Naive thymus-derived CD4-positive, alpha-beta T cell (primary cell): ENCODE results near the gene FGL2. TPM values are rescaled to one million over a fixed set of nuclear protein-coding genes. Genes with fewer than 3 reads are reported as not detected.
"Not testable (repeated sequence)": the region's sequence is repeated elsewhere in the genome, so short reads cannot be mapped to it uniquely, and the experiment has no call there.

Experiments used
- ATAC-seq: fragments of 150-1000 bp; cut with Tn5 transposase; 2 replicates; pipeline ENCODE4 v1.10.0; 2021; ENCODE audit warnings: mild to moderate bottlenecking, moderate library complexity
- CTCF ChIA-PET: fragments of 350-600 bp; sonication (Branson Sonifier 250); formaldehyde crosslinking; loops from one replicate; lab custom pipeline; 2021; ENCODE audit warnings: antibody characterized with exemption; lab: Charles Lee
- POLR2A ChIA-PET: fragments of 350-600 bp; sonication (Branson Sonifier 250); formaldehyde crosslinking; loops from one replicate; lab custom pipeline; 2021; ENCODE audit warnings: antibody characterized with exemption, inconsistent platforms; lab: Charles Lee
- DNase-seq, 9 donors: peaks; one replicate each; pipeline versions ENCODE4 v3.0.0 to v3.0.0-alpha.2; 2020 to 2022; ENCODE audit warnings: mixed read lengths in 1 of 9
- H3K27ac ChIP-seq: one replicate; pipeline ENCODE4 v1.7.0; 2013; ENCODE audit warnings: mild to moderate bottlenecking, low read depth, low read length, moderate library complexity
- H3K27me3 ChIP-seq, 2 donors: one replicate each; pipeline ENCODE4 v1.7.0; 2013; ENCODE audit warnings: low read length in 2 of 2, mild to moderate bottlenecking in 2 of 2, moderate library complexity in 2 of 2; ENCODE audit not compliant: control insufficient read depth in 2 of 2, insufficient read depth in 2 of 2
- H3K36me3 ChIP-seq, 3 experiments: 1 replicate in 2 of 3; 2 replicates in 1 of 3; pipeline ENCODE4 v1.7.0; 2013; ENCODE audit warnings: low read length in 3 of 3, mild to moderate bottlenecking in 3 of 3, moderate library complexity in 1 of 3; ENCODE audit not compliant: insufficient read depth in 3 of 3, control insufficient read depth in 2 of 3
- H3K4me1 ChIP-seq, 2 donors: one replicate each; pipeline ENCODE4 v1.7.0; 2013; ENCODE audit warnings: low read length in 2 of 2, mild to moderate bottlenecking in 2 of 2, moderate library complexity in 1 of 2; ENCODE audit not compliant: control insufficient read depth in 2 of 2, insufficient read depth in 2 of 2
- H3K4me3 ChIP-seq: 2 replicates; pipeline ENCODE4 v1.7.0; 2013; ENCODE audit warnings: mild to moderate bottlenecking, low read length
- H3K9me3 ChIP-seq, 3 experiments: 1 replicate in 2 of 3; 2 replicates in 1 of 3; pipeline ENCODE4 v1.7.0; 2013; ENCODE audit warnings: low read length in 3 of 3; ENCODE audit not compliant: control insufficient read depth in 2 of 3
- H3K27ac Mint-ChIP-seq, 9 donors: one replicate each; pipeline ENCODE4 v1.8.0; 2020 to 2022; ENCODE audit warnings: mixed read lengths in 9 of 9, mild to moderate bottlenecking in 8 of 9, moderate library complexity in 5 of 9, inconsistent platforms in 2 of 9
- H3K27me3 Mint-ChIP-seq, 5 donors: one replicate each; pipeline ENCODE4 v1.8.0; 2021 to 2022; ENCODE audit warnings: mixed read lengths in 5 of 5, mild to moderate bottlenecking in 1 of 5
- H3K36me3 Mint-ChIP-seq, 5 donors: one replicate each; pipeline ENCODE4 v1.8.0; 2020 to 2022; ENCODE audit warnings: mixed read lengths in 5 of 5, mild to moderate bottlenecking in 3 of 5, inconsistent platforms in 1 of 5
- H3K4me1 Mint-ChIP-seq, 7 donors: one replicate each; pipeline ENCODE4 v1.8.0; 2020 to 2022; ENCODE audit warnings: mixed read lengths in 7 of 7, mild to moderate bottlenecking in 3 of 7, inconsistent platforms in 1 of 7
- H3K4me3 Mint-ChIP-seq, 10 donors: one replicate each; pipeline ENCODE4 v1.8.0; 2020 to 2022; ENCODE audit warnings: mild to moderate bottlenecking in 10 of 10, mixed read lengths in 10 of 10, moderate library complexity in 6 of 10, inconsistent platforms in 2 of 10
- H3K9me3 Mint-ChIP-seq, 11 donors: one replicate each; pipeline ENCODE4 v1.8.0; 2020 to 2022; ENCODE audit warnings: mixed read lengths in 11 of 11, mild to moderate bottlenecking in 4 of 11, inconsistent platforms in 1 of 11, moderate library complexity in 1 of 11
- intact Hi-C, 2 donors: fragments of 100-400 bp; cut with micrococcal nuclease; formaldehyde crosslinking; loops; one replicate each; pipeline ENCODE4 v1.15.1; 2023
- polyA plus RNA-seq, 2 donors: library from polyadenylated mRNA; unstranded; fragments of 300-500 nt; fragmentation: Illumina TruSeq; gene quantifications; one replicate each; pipeline ENCODE4 v1.2.3, GENCODE V29; 2021
- total RNA-seq, 6 experiments: library from RNA in 5 of 6; stranded (reverse) in 5 of 6; gene quantifications; 1 replicate in 5 of 6; 2 replicates in 1 of 6; pipeline ENCODE4 v1.2.3 and lab custom pipeline; 2021 to 2026

FGL2 gene
- total and polyA plus RNA-seq, 7 experiments from 2014 or later, result 0.22 to 129 (median 3.0) TPM

DNA sequence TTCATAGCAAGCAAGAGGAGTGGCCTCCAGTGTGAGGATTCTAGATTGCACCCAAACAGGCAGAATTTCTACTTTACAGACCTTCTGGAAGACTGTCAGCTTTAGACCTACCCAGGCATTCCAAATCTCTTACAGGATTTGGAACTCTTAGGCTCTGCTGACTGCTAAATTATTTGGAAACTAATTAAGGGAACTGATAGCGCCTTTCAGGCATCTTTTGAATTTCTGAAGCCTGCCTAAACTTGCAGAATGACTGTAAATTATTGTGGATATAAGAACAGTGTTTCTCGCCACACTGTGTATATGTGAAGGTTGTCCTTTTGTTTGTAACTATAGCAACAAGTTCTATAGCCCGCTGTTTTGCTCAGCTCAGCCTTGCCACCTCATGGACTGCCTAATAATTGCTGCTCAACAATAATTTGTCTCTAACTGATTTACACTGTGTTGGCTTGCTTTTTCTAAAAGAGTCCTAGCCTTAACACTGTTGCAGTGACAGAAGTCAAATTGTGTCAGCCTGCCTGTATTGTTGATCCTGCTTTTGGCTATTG is 44.6 kb downstream of the FGL2 start:
- H3K4me3 Mint-ChIP-seq, H3K4me3 ChIP-seq, H3K27me3 Mint-ChIP-seq, H3K27me3 ChIP-seq, POLR2A ChIA-PET, intact Hi-C loops, H3K36me3 ChIP-seq, H3K27ac ChIP-seq, H3K9me3 Mint-ChIP-seq, CTCF ChIA-PET, H3K9me3 ChIP-seq, DNase-seq, H3K4me1 ChIP-seq: not testable (repeated sequence)
- peaks cover 0 to 24% (median 5%) of the 10 kb centered on the region in 7 donors for H3K4me1 Mint-ChIP-seq
- H3K27ac Mint-ChIP-seq, result peak overlapping the region in 1 of 9 donors; percentile 40
- peaks cover 0 to 15% (median 0%) of the 10 kb centered on the region in 5 donors for H3K36me3 Mint-ChIP-seq
- ATAC-seq, result peak; percentile 83

DNA sequence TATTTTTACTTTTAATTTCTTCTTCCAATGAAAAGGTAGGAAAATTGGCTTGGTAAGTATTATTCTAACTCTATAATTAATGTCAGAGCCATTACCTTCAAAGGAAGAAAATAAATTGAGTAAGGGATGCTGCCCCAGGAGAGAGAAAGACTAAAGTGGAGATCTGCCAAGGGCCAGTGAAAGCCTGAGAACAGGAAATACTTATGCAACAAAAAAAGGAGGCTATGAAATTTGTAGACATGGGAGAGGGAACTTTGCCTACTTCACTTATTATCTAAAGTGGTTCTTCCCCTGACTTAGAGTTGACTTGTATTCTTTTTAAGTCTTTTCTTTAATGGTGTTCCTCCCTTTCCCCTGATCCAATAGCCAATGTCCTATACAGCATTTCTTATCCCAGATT is 47.4 kb downstream of the FGL2 start:
- H3K27ac ChIP-seq, H3K4me1 ChIP-seq, H3K9me3 ChIP-seq, H3K9me3 Mint-ChIP-seq, POLR2A ChIA-PET, ATAC-seq, H3K27me3 ChIP-seq, H3K4me3 Mint-ChIP-seq, intact Hi-C loops, H3K27ac Mint-ChIP-seq, CTCF ChIA-PET, H3K36me3 ChIP-seq, DNase-seq, H3K4me3 ChIP-seq, H3K27me3 Mint-ChIP-seq: not testable (repeated sequence)
- peaks cover 4 to 12% (median 8%) of the 10 kb centered on the region in 5 donors for H3K36me3 Mint-ChIP-seq
- H3K4me1 Mint-ChIP-seq, result peaks cover 0 to 12% (median under 1%) of the 10 kb centered on the region in 7 donors

Other genes starting within 250 kb of the FGL2 start
- not detected for gene SPDYE17, start 167.5 kb downstream of the FGL2 start, total RNA-seq
- not detected for gene SPDYE17, start 167.5 kb downstream of the FGL2 start, polyA plus RNA-seq
- 1 to 10 TPM; 1.1 to 3.3 (median 1.9) TPM for gene SPDYE18, start 137.3 kb downstream of the FGL2 start, total RNA-seq
- gene SPDYE18, start 137.3 kb downstream of the FGL2 start, polyA plus RNA-seq, result not detected
- 10 to 100 TPM; 13.0 to 15.6 (median 14.5) TPM for gene CCDC146, start 77.2 kb downstream of the FGL2 start, total RNA-seq
- gene CCDC146, start 77.2 kb downstream of the FGL2 start, polyA plus RNA-seq, result 1 to 10 TPM in 1 of 2 donors, under 1 TPM in 1; 0.98 to 3.3 TPM
- 10 to 100 TPM; 14.9 to 59.8 (median 29.2) TPM for gene GSAP, start 216.5 kb upstream of the FGL2 start, total RNA-seq
- gene GSAP, start 216.5 kb upstream of the FGL2 start, polyA plus RNA-seq, result 1 to 10 TPM; 6.6 to 7.3 TPM